SKM-1 (cell line): ENCODE data around the gene SCAMP4.

Source experiments
- DNase-seq: peaks from one replicate; lab custom pipeline; 2025; ENCODE audit not compliant: unreplicated experiment; lab: John Stamatoyannopoulos, UW

The SCAMP4 gene

DNA sequence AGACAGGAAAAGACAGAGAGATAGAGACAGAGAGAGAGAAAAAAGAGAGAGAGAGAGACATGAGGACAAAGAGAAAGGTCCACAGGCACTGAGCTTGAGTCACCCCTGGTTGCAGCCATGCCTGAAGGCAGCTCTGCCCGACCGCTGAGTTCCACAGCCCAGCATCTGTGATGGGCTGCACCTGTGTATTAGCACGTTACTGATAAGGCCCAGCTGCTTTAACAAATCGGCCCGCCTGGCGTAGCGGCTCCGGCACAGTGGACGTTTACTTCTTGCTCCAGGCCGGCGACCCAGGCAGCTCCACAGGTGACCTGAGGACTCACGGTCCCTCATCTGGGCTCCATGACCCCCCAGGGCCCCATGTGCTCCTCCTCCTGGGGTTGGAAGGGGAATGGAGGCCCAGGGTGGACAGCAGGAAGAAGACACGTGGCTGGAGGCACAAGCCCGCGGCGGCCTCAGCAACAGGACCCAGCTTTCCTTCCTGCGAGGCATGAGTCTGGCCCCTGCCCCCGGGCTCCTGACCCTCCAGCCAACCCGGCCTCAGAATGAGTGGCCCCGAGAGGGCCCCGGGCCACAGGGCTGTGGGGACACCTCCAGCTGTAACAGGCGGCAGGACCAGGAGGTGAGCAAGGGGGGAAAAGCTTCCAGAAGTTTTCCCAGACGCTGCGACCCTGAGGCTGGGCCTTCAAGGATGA, 31.9 kb downstream of the SCAMP4 start:
- DNase-seq, result no peak

DNA sequence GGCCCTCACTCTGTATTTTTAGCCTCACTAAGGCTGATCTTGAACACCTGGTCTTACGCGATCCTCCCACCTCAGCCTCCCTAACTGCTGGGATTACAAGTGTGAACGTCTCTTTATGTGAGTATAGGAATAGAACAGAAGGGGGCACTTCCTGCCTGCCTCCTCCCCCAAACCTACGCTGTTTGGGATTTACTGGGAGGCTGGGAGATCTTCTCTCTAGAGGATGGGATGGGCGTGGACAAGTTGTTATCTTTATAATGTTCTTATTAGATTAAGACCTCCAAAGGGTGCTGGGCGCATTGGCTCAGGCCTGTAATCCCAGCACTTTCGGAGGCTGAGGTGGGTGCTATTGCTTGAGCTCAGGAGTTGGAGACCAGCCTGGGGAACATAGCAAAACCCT, 32.9 kb downstream of the SCAMP4 start:
- DNase-seq, result no peak

DNA sequence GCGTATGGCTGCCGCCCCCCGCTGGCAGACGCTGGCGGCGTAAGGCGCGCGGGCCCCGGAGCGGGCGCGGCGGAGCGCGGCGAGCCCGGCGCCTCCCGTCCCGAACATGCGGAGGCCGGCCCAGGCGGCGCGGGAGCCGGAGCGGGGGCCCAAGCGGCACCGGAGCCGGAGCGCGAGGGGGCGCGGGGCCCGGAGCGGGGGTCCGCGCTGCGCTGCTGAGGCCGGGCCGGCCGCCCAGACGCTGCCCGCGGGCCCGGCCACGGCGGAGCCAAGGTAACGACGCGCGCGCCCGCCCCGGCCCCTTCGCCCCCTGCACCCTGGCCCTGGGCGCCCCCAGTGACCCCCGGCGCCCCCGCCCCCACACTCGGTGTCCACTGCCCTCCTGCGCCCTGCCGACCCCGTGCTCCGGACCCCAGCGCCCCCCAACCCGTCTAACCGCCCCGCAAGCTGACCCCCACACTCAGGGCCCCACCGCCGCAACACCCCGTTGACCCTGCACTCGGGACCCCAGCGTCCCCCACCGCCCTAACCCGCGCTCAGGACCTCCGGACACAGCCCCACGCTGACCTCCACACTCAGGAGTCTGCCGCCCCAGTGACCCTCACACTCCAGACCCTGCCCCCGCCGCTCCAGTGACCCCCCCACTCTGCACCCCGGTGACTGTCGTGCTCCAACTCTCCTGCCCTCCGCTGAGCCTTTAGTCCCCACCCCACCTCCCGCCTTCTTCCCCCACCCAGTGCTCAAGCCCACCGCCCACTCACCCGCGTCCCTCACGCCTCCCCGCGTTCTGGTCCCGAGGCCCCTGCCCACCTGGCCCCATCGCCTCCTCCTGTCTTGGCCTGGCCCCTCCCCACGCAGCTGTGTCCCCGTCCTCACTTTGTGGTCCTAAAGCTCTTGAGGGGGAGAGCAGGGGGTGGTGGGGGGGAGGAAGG, 36.2 kb downstream of the SCAMP4 start, which contains the start of gene CSNK1G2:
Gene CSNK1G2, plus strand, starts transcription at position 27 of the 932 bp plus-strand sequence. CDS start 28,601 bp downstream, outside the sequence.
- DNase-seq, result no peak

DNA sequence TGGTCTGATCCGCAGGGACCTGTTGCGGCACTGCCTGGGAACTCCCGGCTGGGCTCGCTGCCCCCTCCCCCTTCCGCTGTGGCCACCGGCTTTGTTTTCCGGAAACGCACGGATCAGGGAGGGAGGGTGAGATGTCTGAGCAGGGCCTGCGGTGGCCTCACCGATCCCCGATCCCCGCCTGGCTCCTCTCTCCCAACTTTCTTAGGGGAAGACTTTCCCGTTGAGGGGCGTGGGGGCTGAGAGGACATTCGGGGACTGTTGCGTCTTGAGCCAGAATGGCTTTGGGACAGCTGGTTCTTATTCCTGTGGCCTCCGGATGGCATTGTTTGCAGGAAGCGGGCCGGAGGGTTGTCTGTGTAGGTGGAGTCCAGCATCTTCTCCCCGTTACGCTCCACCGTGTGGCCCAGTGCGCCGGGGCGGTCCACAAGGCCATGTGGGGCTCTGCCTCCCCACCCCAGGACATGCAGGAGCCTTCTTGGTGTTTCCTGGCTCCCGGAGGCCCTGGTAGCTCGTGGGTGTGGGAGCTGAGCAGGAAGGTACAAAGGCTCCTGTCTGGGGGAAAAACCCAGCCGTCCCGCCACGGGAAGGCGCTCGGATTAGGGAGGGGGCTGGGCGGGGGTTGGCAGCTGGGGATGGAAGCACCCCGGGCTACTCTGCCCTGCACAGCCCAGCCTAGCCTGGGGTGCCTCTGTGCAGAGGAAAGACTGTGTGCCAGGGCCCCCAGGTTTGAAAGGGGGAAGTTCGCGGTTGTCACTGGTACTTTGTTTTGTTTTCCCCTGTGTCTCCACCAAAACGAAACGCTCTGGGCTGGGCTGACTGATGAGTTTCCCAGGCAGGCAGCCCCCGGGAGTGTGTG, 37.1 kb downstream of the SCAMP4 start:
- DNase-seq, result no peak

DNA sequence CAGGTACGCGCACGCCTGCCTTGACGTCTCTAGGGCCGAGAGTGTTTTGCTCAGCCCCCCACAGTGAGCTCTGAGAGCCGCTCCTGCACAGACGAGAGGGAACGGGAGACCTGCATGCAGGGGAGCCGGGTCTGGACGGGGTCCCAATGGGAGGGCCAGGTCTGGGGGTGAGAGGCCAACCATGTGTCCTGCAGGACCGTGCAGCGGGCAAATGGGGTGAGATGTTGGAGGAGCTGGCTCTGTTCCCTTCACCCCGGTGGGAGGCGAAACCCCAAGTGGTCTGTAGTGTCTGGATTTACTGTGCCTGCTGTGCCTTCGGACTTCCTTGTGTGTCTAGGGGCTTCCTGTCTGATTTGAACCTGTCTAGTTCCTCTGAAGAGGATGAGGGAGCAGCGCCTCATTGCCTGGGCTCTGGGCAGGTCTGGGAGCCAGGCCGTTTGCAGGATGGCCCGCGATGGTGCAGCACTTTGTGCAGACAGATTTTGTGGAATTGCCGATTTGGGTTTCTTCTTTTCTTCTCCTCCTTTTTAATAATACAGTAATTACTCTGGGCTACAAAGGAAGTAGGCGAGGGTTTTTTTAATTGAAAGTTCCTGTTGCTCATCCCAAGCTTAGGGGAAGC, 37.8 kb downstream of the SCAMP4 start:
- no peak for DNase-seq

DNA sequence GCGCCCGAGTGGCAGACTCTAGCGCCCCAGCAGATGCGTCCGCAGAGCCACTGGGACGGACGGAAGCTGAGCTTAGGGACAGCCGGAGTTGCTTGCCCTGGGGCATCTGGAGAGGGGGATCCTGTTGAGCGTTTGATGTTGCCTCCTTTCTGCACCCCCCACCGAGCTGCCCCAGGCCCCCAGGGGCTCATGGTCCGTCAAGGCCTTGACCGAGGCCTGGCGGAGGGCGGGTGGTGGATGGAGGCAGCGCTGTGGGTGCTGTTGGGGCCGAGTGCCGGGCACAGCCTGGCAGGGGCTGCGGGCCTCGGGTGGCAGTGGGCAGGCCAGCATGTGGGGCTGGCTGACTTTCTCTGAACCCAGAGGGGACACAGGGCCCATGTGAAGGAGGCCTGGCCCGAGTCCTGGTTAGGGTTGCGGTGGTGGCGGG, 38.5 kb downstream of the SCAMP4 start:
- no peak for DNase-seq

DNA sequence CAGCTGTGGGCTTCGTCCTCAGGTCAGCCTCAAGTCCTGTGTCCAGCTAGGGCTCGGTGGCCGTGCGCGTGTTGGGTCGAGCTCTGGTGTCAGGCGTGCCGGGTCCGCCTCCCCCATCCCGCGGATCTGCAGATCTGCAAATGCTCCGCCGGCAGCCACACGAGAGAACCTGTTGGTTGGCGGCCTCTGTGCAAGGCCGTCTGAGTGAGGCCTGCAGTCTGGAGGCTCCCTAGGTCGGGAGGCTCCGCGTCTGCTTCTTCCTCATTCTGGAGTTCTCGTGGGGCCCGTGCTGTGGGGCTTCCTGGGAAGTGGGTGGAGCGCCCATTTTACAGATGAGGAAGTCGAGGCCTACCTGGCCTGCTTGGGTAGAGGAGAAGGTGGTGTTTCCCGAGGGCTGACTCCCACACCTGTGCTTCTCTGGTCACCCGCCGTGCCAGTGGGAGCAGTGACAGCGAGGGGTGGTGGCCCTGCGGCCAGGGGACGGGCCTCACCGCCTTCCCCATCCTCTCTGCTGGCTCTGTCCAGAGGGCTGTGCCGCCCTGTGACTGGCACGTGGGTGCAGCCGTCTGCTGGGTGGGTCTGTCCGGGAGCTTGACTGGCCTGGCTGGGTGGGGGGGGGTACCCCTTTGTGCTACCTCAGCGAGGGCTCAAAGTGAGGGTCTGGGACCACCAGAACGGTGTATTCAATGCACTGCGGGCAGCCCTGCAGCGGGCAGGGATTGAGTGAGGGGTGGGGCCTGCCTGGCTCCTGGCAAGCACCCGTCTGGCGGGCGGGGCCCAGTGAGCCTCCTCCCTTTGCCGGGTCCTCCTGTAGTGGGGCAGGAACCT, 39.1 kb downstream of the SCAMP4 start:
- DNase-seq, result no peak

DNA sequence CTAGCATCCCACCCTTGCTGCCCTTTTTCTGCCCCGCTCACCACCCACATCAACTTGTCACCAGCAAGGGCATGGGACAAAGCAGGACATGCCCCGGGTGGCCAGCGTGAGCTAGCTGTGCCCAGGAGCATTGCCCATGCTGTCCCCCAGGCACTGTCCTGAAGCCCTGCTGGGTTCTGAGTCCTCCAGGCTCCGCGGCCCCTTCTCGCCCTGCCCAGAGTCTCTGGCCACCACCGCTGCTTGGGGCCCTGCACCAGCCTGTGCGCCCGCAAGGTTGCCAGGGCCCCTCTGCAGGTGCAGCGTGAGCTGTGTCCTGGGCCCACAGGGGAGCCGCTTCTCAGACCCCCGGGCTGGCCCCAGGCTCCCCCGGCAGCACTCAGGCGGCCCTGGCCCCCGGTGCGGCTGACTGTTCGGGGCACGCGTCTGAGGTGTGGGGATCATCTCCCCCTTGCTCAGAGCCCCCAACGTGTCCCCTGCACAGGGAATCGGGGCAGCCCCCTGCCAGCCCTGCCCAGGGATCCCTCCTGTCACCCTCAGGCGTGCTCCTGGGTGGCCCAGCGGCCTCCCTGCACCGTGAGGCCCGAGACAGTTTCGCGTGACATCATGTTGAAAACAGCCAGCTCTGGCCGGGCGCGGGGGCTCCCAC, 39.8 kb downstream of the SCAMP4 start:
- DNase-seq, result no peak

DNA sequence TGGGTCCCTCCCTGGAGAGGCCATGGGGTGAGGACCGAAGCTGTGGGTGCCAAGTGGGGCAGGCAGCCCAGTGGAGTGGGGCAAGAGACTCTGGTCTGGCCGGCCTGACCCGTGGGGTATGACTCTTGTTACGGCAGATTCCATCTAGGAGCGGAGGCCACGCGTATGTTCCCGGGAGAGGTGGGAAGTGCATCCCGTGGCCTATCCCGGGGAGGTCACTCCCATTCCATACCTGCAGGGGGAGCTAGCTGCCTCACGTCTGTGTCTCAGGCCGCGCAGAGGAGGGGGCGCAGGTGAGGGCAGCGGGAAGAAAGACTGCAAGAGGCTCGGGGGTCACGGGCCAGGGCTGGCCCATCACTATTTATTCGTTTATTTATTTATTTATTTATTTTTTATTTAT, 40.7 kb downstream of the SCAMP4 start:
- no peak for DNase-seq

DNA sequence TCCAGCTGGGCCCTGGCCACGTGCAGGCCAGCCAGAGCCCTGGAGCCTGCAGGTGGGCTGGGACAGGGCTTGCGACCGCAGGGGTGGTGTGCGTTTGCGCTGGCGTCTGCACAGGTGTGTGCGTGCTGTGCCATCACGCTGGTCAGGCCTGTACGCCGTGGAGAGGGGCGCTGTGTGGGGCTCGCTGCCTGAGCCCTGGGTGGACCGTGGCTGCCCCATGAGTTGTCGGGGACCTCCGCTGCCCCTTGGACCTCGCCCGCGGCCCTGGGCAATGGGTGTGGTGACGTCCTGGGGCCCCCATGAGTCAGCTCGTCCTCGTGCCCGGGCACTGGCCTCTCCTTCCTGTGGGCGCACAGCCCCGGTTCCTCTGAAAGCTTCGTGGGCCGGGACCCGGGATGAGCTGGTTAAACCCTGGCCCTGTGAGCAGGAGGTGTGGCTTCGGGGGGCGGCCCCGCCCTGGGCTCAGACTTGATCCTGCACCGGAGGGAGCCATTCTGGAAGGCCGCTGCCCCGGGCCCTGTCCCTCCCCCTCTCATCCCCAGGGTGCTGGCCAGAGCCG, 42.5 kb downstream of the SCAMP4 start:
- no peak for DNase-seq

DNA sequence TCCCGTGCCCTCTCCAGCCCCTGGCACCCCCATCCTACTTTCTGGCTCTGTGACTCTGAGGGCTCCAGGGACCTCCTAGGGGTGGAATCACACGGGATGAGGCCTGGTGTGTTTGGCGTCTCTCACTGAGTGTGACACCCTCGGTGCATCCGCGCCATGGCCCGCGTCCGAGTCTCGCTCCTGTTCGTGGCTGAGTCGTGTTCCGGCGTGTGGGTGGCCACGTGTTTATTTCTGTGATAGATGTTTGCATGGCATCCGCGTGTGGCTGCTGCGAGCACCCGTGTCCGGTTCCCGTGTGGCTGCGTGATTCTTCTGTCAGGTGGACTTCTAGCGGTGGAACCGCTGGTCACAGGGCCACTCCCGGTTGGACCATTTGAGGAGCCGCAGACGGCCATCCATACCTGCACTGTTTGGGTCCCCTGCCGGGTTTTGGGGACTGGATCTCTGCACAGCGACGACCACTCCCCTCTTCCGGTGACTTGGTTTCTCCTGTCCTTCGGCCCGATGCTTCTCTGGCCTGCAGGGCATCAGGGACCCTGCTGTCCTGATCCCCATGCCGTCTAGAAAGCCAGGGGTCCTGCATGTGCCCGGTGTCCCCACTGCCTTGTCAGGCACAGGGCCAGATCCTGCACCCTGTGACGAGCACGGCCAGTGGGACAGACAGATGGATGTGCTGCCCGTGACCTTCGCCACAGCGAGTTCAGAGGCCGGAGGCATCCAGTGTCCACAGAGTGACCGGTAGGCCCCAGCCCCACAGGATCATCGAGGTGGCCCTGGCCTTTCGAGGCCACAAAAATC, 44.3 kb downstream of the SCAMP4 start:
- DNase-seq, result no peak

DNA sequence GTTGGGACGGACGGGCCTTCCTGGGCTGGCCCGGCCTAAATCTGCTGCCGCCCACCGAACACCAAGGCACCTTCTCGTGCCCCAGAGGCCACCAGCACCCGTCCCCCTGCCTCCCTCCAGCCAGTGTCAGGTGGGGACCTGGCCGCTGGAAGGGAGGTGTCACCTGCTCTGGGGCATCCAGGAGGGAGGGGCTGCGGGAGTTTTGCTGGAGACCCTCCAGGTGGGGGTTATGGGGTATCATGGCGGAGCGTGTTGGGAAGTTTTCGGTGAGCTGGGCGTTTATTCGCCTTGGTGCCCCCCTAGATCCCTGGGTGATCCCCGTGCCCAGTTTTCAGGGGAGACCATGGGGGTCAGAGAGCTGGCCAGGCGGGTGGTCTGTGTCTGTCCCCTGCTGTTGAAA, 45.4 kb downstream of the SCAMP4 start:
- DNase-seq, result no peak

DNA sequence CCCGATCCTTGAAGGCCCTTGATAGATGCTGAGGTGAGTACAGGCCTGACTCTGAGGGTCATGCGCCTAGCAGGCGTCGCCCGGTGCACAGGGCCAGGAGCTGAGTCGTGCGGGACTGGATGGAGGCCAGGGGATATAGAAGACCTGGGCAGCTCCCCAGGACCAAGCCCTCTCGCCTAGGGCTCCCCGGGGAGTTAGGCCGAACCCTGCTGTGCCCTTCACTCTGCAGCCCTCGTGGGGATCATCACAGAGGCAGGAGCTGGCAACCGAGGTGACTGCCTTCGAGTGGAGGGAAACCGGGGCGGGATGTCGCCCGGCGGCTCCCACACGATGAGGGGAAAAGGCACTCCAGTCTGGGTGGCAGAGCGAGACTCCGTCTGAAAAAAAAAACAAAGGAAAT, 47.4 kb downstream of the SCAMP4 start:
- no peak for DNase-seq

DNA sequence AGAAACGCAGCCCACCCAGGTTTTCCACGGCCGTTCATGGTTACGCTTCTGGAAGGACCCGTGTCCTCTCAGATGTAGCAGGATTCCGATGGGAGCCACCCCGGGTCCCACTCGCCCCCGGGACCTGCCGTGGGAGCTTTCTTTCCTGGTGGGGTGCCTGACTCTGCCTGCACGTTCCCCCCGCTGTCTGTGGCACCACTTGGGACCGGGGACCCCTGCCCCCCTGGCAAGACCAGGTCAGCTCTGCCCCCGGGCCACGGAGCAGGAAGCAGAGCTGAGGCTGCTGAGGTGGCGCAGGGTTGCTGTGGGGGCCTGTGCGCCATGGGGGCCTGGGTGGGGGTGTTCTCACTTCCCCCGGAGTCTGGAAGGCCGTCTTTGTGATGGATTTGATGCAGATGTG, 47.8 kb downstream of the SCAMP4 start:
- no peak for DNase-seq

DNA sequence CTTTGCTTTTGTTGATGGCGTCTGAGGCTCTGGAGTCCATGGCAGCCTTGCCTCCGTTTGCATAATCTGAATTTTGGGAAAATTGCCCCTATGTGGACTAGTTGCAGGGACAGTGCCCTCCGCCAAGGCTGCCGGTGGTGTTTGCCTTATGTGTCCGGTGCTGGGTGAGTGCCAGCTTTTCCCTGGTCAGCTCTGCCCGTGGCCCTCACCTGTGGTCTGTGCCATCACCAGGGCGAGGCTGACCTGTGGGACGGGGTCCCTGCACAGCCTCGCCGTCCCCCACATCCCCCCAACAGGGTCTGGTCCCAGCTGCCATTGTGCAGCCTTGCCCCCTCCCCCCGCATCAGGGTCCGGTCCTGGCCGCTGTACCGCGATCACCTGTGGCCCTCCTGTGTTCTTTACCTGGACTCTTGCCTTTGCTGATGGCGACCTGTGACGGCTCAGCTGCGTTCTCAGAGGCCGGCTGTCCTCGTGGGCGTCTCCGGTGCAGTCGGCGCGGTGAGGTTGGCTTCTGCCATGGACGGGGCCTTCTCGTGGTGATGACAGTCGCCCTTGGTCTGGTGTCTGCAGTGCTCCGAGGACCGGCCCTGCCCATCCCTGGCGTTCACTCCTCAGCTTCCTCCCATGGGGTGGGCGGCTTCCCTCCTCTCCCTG, 48.4 kb downstream of the SCAMP4 start:
- no peak for DNase-seq

DNA sequence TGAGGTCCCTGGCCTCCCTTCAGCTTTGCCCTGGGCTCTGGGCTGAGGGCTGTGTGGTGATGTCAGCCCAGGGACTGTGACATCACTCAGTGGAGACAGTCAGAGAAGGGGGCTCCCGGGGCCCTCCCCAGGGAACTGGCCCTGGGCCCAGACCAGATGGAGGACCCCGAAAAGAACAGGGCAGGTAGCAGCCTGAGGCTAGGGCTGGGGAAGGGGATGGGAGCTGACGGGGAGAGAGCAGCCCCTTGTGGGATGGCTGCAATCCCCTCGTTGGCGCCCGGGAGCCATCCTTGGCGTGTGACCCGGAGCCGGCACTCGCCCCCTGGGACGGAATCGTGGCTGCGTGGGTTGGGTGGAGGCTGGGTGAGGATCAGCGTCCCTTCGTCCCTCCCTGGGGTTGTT, 49.3 kb downstream of the SCAMP4 start:
- no peak for DNase-seq

DNA sequence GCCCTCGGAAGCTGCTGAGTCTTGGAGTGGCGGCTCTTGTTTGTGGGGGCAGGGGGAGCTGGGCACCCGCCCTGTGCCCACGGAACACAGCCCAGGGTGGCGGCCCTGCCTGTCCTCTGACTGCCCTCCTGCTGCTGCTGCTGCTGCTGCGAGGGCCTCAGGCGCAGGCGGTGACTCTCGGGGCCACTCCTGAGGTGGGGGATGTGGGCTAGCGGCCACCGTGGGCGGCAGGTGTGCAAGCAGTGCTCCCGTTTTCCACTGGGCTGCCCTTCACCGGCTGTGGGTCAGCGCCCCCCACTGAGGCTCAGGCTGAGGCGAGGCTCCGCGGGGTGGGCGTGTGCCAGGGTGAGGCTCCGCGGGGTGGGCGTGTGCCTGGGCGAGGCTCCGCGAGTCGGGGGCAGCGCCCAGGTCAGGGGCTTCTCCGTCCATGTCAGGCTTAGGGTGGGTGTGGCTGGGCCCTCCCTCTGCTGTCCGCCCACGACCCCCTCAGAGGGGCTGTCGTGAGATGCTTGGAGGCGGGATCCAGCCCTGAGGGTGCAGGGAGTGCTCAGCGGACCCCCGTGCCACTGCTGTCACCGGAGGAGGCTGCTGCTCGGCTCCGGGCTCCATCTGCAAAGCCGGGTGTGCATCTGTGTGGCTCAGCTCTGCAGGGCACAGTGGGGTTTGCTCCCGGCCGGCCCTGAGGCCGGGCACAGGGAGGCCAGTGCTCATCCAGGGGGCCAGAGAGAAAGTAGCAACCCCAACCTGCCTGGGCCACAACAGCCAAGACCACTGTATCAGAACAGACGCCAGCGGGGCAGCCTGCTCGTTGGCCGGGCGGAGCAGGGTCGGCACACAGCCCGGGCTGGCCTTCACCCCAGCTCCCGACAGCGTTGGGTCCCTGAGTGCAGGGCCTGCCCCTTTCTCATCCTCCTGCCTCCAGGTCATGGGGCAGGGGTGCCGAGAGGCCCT, 50.2 kb downstream of the SCAMP4 start:
- DNase-seq, result no peak
